ENCODE measurements around the gene AMOTL1. TPM values are rescaled to one million over a fixed set of nuclear protein-coding genes. Genes with fewer than 3 reads are reported as not detected.

The AMOTL1 gene
- total RNA-seq, 4 donors from 2014 or later, result 150 to 393 (median 244) TPM

DNA sequence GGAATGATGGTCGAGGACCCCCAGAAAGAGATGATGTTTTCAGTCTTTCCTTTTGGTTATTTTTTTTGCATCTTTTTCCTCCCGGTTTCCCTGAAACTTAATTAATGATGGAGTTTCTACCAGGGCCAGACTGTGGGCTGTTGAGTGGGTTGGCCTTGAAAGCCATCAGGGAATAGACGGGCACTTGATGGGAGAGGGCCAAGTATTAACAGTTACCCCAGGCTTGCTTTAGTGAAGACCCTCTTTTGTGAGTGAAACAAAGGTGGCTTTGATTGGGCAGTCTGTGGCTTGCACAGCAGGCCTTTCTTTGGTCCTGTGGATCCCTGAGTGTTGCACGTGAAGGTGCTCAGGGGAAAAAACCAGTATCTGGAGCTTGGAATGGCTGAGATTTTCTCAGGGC lies 56.9 kb downstream of the AMOTL1 start:
- H3K9me3 ChIP-seq, result no peaks in the 10 kb centered on the region
- no peak for TF ChIP-seq POLR2A (IDR thresholded peaks at IDR 0.05)
- TF ChIP-seq, protein P1, sequence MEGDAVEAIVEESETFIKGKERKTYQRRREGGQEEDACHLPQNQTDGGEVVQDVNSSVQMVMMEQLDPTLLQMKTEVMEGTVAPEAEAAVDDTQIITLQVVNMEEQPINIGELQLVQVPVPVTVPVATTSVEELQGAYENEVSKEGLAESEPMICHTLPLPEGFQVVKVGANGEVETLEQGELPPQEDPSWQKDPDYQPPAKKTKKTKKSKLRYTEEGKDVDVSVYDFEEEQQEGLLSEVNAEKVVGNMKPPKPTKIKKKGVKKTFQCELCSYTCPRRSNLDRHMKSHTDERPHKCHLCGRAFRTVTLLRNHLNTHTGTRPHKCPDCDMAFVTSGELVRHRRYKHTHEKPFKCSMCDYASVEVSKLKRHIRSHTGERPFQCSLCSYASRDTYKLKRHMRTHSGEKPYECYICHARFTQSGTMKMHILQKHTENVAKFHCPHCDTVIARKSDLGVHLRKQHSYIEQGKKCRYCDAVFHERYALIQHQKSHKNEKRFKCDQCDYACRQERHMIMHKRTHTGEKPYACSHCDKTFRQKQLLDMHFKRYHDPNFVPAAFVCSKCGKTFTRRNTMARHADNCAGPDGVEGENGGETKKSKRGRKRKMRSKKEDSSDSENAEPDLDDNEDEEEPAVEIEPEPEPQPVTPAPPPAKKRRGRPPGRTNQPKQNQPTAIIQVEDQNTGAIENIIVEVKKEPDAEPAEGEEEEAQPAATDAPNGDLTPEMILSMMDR (IDR thresholded peaks at IDR 0.05 in 4 of 5, conservative IDR thresholded peaks at IDR 0.05 in 1 of 5), result no peak
- H3K27ac ChIP-seq, result peak overlapping the region in 1 of 4 donors; percentile 11
- H3K36me3 ChIP-seq, result peaks cover 0 to 71% of the 10 kb centered on the region in 2 donors
- H3K27me3 ChIP-seq, result no peaks in the 10 kb centered on the region
- intact Hi-C loops (cut with DNase I; ENCODE audit: low total_unique reads), result no loop called here
- in situ Hi-C loops (cut with MboI; ENCODE audit: low sequenced_read_pairs in 4 of 4), result no loop called here
- no peak for ATAC-seq
- peaks cover 20 to 21% of the 10 kb centered on the region in 2 donors for H3K4me1 ChIP-seq
- DNase-seq, result no peak
- no peak overlapping the region for H3K4me3 ChIP-seq

DNA sequence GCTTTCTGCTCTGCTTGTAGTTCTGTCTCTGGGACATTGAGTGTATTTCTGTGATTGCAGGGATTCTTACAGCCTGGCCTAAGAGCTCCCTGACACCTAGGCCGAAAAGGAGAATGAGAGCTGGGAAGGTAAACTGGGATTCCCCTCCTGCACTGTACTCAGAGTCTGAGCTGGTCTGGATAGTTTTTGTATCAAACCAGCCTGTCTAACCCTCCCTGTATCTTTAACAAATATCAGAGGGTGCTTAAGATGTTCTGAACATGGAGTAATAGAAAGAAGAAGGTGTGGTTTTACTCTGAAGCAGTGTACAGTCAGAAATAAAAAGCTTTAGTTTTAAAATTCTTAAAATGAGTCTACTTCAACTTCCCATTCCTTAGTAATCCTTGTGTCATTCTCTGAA lies 57.3 kb downstream of the AMOTL1 start:
- Histone ChIP-seq H3K9me3 (no peaks in the 10 kb centered on the region), H3K27ac (peak overlapping the region in 1 of 4 donors; percentile 25), H3K36me3 (peaks cover 0 to 71% of the 10 kb centered on the region in 2 donors), H3K4me3 (no peak overlapping the region), H3K27me3 (no peaks in the 10 kb centered on the region), H3K4me1 (peaks cover 20 to 21% of the 10 kb centered on the region in 2 donors)
- DNase-seq (no peak), ATAC-seq (no peak)
- intact Hi-C loops (cut with DNase I; ENCODE audit: low total_unique reads), result no loop called here
- in situ Hi-C loops (cut with MboI; ENCODE audit: low sequenced_read_pairs in 4 of 4), result no loop called here
- TF ChIP-seq, protein P1 (IDR thresholded peaks at IDR 0.05 in 4 of 5, conservative IDR thresholded peaks at IDR 0.05 in 1 of 5), result no peak
- no peak for TF ChIP-seq POLR2A (IDR thresholded peaks at IDR 0.05)

DNA sequence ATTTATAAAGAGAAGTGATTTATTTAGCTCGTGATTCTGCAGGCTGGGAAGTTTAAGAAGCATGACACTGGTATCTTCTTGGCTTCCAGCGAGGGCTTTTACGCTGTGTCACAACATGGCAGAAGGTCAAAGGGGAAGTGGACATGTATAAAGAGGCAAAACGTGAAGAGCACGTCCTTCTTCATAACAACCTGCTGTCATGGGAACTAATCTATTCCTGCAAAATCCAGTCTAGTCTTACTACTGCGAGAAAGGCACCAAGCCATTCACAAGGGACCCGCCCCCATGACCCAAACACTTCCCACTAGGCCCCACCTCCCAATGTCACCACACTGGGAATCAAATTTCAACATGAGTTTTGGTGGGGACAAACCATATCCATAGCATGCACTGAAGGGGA lies 58.3 kb downstream of the AMOTL1 start:
- intact Hi-C loops (cut with DNase I; ENCODE audit: low total_unique reads), result no loop called here
- Histone ChIP-seq H3K9me3 (no peaks in the 10 kb centered on the region), H3K4me3 (no peak overlapping the region), H3K36me3 (peaks cover 0 to 75% of the 10 kb centered on the region in 2 donors), H3K27me3 (no peaks in the 10 kb centered on the region), H3K27ac (peak overlapping the region in 3 of 4 donors; percentile 10 to 36 (median 25)), H3K4me1 (peaks cover 24% of the 10 kb centered on the region in 2 donors)
- ATAC-seq (no peak), DNase-seq (no peak)
- in situ Hi-C loops (cut with MboI; ENCODE audit: low sequenced_read_pairs in 4 of 4), result no loop called here
- TF ChIP-seq, protein P1 (IDR thresholded peaks at IDR 0.05 in 4 of 5, conservative IDR thresholded peaks at IDR 0.05 in 1 of 5), result no peak
- TF ChIP-seq POLR2A (IDR thresholded peaks at IDR 0.05), result no peak

DNA sequence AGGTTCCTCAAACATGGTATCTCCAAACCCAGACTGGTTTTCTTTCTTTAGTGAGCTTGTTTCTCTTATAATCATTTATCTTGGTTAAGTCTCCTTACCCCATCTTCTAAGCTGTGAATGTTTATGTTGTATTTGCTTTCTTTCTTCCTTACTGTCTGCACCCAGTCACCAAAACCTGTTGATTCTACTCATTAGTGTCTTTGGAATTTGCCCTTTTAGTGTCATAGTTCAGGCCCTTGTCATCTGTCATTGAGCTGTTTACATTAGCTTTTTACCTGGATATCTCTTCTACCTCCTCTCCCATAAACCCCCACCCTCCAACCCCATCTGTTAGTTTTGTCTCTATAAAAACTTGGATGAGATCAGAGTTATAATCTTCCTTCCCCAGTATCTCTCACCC lies 59.9 kb downstream of the AMOTL1 start:
- Histone ChIP-seq H3K27ac (no peak overlapping the region), H3K36me3 (peaks cover 0 to 76% of the 10 kb centered on the region in 2 donors), H3K27me3 (no peaks in the 10 kb centered on the region), H3K4me1 (peaks cover 33 to 40% of the 10 kb centered on the region in 2 donors), H3K4me3 (no peak overlapping the region), H3K9me3 (no peaks in the 10 kb centered on the region)
- no peak for ATAC-seq
- TF ChIP-seq POLR2A (IDR thresholded peaks at IDR 0.05), result no peak
- TF ChIP-seq, protein P1 (IDR thresholded peaks at IDR 0.05 in 4 of 5, conservative IDR thresholded peaks at IDR 0.05 in 1 of 5), result no peak
- intact Hi-C loops (cut with DNase I; ENCODE audit: low total_unique reads) (no loop called here), in situ Hi-C loops (cut with MboI; ENCODE audit: low sequenced_read_pairs in 4 of 4) (no loop called here)
- no peak for DNase-seq
